COLO668 (cell line): ENCODE data around the gene PCYT2.

ENCODE experiments used
- DNase-seq: peaks from one replicate; lab custom pipeline; 2025; ENCODE audit not compliant: unreplicated experiment; lab: John Stamatoyannopoulos, UW

The PCYT2 gene

DNA sequence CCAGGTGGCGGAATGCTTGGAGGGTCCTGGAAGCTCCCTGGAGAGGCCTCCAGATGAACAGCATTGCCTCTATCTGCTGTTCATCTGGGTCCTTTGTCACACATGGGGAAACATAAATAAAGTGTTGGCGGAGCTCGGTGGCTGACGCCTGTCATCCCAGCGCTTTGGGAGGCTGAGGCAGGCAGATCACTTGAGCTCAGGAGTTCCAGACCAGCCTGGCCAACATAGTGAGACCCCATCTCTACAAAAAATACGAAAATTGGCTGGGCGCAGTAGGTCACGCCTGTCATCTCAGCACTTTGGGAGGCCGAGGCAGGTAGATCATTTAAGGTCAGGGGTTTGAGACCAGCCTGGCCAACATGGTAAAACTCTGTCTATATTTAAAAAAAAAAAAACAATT is 33.7 kb upstream of the PCYT2 start:
- DNase-seq: no peak

DNA sequence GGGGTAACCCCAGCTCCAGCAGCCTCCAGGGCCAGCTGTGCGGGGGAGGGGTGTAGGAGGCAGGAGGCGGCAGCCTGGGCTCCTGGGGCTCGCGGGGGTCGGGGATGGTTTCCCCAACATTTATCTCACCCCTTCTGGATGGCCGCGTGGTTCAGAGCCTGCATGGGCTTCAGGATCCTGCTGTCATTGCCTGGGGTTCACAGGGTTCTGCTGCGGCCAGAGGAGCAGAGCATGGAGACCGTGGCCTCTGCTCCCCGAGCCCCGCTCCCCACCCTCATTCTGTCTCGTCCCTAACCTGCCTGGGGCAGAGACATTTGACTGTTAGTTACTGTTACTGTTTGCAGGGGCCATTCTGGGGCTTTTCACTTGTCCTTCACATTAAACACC is 31.0 kb upstream of the PCYT2 start:
- DNase-seq: no peak

DNA sequence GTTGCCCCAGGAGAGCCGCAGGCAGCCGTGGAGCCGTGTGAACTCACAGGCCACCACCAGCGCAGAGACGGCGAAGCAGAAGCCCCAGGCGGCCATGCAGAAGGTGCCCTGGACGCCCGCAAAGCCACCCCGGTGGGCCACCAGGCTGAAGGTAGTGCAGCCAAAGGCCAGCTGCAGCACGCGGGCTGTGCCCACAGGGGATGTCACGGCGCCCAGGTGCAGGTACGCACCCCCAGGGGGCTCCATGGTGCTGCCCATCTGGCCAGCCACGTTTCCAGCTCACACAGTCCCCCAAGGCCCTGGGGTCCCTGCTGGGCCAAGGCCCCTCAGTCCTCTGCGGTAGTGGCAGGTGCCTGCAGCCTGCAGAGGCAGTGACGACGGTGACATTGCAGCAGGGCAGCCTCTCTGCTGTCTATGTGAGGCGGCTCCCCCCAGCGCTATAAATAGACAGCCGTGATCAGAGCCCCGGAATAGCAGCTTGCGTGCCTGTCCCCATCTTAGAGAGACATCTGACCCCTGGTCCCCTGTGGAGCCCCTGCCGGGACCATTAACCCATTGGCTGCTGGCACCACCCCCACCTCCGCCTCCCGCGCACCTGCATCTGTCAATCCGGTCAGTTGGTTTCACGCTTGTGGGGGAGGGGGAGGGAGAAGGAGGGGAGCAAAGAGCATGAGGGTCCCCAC is 30.4 kb upstream of the PCYT2 start:
- peak; percentile 42 for DNase-seq

- DNase-seq: no peak
Observed at GRCh38 chr17:81940538-81941483, 29.6 kb upstream of the PCYT2 start.

- no peak for DNase-seq
Observed at GRCh38 chr17:81939881-81940385, 28.7 kb upstream of the PCYT2 start.

DNA sequence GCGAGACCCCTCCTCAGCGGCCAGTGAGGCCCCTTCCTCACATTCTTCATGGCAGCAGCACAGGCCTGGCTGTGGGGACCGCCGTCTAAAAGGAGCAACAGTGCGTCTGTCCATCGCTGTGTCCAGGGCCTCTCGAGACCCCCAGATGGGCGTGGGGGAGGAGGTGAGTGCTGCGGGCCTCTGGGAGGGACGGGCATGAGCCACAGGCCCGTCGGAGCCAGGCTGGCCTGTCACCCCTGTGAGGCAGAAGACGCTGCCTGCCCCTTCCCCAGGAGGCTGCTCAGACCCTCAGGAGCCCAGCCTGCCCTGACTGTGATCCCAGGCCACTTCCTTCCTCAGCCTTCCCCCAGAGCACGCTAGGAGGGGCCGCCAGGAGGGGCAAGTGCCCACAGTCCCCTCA is 28.0 kb upstream of the PCYT2 start:
- no peak for DNase-seq

- DNase-seq: no peak
Observed at GRCh38 chr17:81935709-81936084, 24.5 kb upstream of the PCYT2 start.

DNA sequence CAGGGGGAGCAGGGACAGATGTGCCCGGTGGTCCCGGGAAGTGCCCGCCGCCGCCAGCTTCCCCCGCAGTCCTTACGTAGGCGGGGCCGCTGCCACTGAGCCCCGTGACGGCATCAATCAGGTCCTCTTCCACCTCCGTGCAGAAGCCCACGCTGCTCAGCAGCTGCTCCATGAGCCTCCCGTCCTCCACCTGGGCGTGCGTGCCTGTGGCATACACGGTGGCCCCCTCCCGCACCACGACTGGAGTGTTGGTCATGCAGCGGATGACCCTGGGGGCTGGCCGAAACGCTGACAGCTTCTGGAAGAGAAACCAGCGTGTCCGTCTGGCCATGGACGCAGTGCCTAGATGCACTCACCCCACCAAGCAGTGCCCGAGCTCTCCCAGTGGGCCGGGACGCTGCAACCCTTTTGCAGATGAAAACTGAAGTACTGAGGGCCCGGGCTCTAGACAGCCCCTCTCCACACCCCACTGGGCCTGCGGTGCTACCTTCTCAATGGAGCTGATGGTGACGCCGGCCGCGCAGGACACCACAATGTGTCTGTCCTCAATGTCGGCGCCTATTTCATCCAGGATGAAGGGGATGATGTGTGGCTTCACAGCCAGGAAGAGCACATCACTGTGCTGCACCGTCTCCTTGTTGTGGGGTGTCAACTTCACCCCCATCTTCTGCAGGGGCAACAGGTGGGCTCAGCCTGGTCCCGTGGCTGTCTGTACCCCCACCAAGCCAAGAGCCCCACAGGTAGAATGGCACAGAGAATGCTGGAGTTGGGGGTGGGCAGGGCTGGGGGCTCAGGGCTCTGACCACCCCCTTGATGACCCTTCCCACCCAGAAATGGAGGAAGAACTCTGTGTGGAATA is 23.9 kb upstream of the PCYT2 start:
- no peak for DNase-seq

GRCh38 chr17:81934098-81934757 is 23.0 kb upstream of the PCYT2 start:
- DNase-seq: no peak

DNA sequence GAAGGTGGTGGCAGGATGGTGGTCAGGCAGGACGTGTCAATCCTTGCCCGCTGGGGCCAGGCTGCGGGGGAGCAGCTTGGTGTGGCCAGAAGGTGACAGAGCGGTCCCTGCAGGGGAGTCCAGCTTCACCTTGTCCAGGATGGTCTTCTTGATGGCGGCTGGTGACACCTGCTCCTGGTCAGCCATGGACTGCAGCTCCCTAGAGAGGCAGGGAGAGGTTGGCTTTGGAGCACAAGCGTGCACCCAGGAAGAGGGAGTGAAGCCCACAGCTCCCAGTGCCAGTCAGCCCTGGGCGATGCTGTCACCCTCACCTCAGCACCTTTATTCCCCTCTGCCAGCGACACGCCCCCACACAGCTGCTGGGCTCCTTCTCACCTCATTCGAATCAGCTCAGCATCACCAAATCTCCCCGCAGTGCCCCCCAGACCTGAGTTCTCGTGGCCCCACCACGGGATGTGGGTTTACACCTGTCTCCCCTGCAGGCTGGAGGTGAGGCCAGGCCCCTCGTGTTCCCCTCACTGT is 22.0 kb upstream of the PCYT2 start:
- DNase-seq: no peak

DNA sequence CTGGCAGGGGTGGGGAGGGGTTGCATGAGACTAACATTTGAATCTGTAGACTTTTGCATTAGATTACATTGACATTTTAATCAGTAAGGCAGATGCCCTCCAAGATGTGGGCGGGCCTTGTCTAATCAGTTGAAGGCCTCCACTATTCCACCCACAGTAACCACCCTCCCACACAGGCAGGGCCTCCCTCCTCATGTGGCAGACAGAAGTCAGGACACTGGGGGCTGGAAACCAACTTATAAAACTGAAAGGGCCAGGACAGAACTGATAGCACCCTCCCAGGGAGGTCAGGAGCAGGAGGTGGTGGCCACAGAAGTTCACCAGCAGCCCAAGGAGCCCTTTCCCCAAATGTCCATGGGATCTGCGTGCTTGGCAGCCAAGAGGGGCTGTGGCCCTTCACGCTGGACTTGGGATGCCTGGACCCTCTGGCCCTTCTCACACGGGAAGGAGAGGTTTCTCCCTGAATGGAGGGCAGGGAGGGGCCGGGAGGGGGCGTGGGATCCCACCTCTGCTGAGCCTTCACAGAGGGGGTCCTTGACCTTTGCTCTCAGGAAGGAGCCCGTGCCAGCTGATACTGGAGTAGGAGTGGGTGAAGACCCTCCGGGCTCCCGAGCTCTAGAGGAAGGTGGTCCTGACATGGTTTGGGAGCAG is 21.3 kb upstream of the PCYT2 start:
- DNase-seq: no peak

DNA sequence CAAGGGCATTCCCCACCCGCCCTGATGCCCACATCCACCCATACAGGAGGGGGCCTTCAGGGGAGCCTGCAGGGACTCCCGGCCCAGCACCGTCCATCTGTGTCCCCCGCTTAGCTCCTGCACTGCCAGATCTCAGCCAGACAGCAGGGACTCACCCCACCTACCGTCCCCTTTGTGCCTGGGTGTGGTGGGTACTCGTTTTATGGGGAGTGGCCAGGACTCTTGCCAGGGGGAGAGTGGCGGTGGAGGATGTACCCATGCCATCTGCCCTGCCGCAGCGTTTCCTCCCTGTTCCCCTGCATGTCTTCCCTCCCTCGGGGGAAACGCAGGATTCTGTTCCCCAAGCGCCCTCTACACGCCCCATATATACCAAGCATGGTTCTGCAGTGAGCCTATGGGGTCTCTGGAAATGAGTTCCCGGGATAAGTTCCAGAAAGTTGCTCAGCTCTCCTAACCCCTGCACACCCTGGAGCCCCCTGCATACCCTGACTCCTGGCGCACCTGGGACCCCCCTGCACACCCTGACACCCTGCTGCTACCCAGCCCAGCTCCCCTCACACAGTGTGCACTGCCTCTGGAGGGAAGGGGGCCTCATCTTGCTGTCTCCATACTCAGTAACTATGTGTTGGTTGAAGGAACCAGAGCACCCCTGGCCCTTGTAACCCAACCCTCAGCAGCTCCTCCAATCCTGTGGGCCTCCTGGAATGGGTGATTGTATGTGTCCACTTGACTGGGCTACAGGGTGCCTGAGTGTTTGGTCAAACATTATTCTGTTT is 20.5 kb upstream of the PCYT2 start:
- no peak for DNase-seq

DNA sequence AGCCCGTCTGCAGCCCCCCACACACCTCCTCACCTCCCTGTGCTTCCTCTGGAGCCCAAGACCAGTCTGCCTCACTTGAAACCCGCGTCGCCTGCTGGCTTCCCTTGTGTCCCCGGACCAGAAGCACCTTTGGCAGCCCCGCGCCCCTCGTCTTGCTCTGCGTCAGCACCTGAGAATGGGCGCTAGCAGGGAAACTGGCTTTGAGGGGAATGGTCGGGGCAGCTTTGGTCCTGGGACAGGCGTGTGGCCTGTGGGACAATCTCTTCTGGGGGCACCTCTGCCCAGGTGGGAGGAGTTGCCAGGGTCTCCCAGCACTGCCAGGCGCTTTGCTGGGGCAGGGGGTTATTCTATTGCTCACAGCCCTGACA is 20.0 kb upstream of the PCYT2 start:
- no peak for DNase-seq

DNA sequence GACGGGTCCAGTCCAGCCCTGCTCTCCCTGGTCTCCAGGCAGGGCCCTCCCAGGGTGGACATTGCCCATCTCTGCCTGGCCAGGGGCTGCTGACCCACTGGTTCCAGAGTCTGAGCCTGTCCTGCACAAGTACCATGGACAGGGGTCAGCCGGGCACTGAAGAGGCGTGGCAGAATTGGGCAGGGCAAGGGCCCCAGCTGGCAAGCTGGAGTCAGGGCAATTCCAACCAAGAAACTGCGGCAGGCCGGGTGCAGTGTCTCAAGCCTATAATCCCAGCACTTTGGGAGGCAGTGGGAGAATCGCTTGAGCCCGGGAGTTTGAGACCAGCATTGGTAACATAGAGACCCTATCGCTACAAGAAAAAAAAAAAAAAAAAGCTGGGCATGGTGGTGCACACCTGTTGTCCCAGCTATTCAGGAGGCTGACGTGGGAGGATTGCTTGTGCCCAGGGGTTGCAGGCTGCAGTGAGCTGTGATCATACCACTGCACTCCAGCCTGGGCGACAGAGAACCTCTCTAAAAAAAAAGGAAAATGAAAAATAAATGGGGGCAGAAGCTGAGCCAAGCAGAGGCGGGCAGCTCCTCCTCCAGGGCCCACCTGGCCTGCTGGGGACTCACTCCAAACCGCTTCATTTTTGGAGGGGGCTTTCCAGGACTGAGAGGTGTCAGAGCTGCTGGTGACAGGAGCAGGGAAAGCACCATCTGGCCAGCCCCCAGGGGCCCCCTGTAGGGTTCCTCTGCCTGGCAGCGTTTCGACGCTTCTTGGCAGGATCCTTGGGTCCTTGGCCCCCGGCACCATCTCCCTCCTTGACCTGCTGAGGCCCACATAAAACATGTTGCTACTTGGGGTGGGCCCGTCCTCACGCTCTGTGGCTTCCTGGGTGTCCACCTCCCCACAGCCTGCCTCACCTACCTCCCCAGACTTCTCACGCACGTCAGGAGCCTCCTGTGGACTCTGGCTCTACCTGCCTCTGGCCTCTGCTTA is 19.2 kb upstream of the PCYT2 start:
- DNase-seq: no peak

GRCh38 chr17:81929253-81930141 is 18.3 kb upstream of the PCYT2 start:
- no peak for DNase-seq

- DNase-seq: peak; percentile 32
Observed at GRCh38 chr17:81928544-81929252, 17.5 kb upstream of the PCYT2 start.
